GM12874 (cell line): ENCODE measurements around the gene PRR30.

Source experiments
- CTCF ChIP-seq: IDR thresholded peaks from 2 replicates; pipeline ENCODE4 v1.5.1; 2011; ENCODE audit warnings: low read depth, mild to moderate bottlenecking, control low read depth, low read length, moderate library complexity; ENCODE audit not compliant: insufficient read depth

The PRR30 gene

GRCh38 chr2:27089111-27089954 is 49.9 kb downstream of the PRR30 start:
- no peak for TF ChIP-seq CTCF

DNA sequence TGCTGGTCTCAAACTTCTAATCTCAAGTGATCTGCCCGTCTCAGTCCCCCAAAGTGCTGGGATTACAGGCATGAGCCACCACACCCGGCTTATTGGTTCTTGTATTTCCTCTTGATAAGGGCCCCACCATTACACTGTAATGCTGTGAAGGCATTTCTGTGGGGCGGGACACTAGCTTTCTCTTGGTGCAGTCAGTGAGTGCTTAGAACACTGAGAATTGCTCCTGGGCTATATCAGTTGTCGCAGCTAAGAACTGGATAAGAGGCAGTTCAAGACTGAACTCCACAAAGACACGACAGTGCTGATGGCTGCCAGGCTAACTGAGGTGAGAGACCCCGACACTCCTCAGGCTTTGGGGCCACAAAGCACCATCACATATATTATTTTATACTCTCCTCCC is 50.6 kb downstream of the PRR30 start:
- no peak for TF ChIP-seq CTCF

- no peak for TF ChIP-seq CTCF
These were observed 51.3 kb downstream of the PRR30 start for GRCh38 chr2:27087823-27088410.
